ENCODE measurements around the gene CIAO3.
A peak's percentile ranks its signal among the peaks of the same experiment; 100 is the strongest.
"Not testable (repeated sequence)": the region's sequence is repeated elsewhere in the genome, so short reads cannot be mapped to it uniquely, and the experiment has no call there.

The CIAO3 gene

DNA sequence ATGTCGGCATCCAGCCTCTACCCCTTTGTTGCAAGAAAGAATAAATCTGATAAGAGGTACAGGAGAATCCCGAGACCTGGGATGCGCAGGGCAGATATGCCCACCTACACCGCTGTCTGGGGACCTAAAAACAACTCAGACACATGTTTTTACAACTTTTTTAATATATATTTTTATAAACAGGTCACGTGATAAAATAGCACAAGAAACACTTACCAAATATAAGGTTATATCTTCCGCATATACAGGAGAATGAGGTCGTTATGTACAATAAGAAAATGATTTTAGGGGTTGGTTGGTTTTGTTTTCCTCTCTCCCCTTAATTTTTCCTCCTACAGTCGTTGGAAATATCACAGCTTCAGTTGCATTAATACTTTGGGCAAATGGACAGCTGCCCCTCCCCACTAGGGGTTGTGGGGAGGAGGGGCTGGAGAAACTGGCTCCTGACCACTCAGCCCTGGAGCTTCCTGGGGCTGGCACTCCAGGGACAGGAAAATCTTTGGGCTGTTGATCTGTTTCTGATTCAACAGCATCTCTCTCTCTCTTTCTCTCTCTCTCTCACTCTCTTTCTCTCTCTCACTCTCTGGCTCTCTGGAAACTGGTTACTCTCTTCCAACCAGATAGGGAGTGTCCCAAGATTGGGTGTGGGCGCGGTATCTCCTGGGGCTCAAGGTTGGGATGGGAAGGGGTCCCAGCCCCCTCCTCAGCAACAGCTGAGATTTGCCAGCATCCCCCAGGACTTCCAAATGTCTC lies 48.3 kb downstream of the CIAO3 start:
- DNase-seq (ENCODE audit: low spot score) = no peak

DNA sequence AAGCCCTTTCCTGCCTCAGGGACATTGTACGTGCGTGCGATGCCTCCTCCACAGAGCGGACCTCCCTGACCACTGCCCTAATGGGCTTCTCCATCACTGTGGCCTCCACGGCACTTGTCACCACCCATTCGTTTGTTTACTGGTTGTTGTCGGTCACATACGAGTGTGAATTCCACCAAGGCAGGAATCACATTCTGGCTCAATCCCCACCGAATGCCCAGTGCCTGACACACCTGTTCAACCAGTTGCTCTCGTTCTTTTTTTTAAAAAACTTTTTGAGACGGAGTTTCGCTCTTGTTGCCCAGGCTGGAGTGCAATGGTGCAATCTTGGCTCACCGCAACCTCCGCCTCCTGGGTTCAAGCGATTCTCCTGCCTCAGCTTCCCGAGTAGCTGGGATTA lies 49.6 kb downstream of the CIAO3 start:
- not testable (repeated sequence) for DNase-seq (ENCODE audit: low spot score)

DNA sequence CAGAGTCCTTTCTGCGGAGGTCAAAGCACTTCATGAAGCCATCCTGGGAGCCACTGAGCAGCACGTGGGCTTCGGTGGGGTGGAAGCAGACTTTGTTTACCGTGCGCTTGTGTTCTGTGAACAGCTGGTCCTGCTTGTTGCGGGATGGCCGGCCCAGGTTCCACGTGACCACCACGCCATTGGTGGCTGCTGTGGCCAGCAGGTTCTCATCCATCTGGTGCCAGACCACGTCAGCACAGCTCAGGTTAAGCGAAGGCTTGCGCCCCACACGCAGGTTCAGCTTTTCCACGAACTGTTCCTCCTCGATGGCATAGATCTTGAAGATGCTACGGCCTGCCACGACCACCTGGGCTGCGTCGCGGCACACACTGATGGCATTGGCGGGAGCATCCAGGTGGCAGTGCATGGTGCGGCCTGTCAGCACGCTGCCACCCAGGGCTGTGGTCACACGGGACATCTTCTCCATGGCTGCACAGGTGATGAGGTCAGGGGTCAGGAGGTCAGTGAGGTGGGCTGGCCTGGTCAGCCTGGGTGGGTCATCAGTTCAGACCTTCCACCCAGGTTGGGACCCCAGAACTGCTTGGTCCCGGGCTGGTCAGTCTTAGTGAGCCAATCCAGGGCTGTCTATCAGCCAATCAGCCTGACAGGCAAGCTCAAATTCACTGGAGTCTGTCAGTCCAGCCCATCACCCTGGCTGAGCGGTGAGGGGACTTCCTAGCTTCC lies 51.5 kb downstream of the CIAO3 start:
- no peak for DNase-seq (ENCODE audit: low spot score)

DNA sequence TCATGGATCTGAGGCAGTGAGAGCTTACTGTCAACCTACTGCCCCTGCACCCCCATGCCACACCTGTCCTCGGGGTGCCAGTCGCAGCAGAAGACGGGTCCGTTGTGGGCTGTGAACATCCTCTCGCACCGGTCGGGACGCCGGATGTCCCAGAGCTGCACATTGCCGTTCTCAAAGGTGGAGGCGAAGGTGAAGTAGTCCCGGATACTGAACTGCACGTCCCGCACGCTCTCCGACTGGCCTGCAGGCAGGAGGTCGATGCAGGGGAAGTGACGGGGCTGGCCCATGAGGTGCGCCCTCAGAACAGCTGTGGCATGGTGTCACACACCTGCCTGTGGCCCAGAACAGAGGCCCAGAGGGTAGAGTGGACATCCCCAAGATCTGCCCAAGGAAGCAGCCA lies 53.3 kb downstream of the CIAO3 start:
- no peak for DNase-seq (ENCODE audit: low spot score)

DNA sequence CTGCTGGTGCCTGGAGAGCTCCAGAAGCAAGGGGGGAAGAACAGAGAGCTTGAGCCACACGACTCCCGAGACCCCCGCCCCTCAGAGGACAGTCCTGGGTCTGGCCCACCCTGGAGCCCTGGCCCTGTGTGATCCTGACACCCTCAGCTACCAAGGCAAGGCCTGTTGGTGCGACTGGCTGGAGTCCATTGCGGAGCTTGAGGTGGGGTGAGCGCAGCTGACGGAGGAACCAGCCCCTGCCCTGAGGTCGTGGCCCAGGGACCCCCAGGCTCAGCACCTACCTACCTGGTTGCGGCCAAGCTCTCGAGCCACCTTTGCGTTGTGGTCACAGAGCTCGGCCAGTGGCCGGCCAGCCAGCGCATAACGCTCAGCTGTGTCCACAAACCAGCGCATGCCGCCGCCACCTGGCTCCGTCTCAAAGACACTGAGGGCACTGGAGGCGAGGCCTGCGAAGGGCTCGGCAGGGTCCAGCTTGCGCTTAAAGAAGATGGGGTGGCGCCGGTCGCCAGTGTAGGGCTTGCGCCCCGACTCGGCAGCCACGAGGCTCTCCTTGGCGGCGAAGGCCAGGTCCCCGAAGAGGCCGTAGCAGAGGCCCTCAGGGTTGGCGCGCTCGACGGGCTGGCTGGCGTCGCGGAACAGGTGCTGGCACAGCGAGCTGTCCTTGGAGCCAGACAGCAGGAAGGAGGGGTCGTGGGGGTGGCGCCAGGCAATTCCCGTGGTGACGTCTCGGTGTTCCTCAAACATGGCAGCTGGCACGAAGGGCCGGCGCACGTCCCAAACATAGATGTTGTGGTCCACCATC lies 54.1 kb downstream of the CIAO3 start:
- no peak for DNase-seq (ENCODE audit: low spot score)

DNA sequence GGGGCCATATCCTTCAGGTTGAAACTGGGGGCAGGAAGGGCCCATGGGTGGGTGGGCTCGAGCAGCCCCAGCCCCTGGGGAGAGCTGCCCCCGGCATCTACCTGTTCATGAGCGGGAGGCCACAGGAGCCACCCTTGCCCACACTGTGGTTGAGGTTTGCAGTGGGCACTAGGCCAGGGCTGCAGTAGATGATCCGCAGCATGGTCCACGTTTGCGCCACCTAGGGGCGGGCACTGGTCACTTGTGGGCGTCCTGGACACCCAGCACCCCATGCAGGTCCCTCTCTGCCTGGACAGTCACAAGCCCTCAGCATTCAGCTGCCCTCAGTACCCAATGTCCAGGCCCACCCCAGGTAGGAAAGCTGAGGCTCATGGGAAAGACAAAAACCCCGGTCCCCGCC lies 54.8 kb downstream of the CIAO3 start:
- no peak for DNase-seq (ENCODE audit: low spot score)

DNA sequence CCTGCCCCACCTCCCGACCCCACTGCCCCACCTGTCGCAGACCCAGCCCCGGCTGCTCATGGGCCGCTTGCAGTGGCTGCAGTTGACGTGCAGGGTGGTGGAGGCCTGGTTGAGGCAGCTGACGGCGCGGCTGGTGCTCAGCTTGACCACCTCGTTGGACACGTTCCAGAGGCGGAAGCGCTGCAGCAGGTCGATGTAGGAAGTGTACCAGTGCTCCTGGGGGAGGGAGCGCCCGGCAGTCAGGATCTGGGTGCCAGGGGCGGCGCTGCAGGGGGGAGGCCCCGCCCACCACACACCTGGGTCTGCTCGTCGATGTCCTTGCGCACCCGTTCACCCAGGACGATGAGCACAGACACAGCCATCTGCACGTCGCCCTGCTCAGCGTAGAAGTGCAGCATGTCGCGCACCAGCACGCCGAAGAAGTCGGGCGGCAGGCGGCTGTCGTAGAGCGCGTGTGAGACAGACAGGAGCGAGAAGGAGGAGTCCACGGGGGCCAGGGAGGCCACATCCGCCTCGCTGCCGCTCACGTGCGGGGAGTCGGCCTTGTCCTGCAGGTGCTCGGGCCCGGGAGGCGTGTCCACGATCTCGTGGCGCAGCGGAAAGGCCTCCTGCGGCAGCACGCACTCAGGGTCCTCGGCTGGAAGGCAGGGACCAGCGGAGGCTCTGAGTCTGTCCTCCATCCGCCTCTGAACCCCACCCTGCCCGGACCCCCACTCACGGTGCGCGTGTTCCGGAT lies 55.7 kb downstream of the CIAO3 start:
- no peak for DNase-seq (ENCODE audit: low spot score)

DNA sequence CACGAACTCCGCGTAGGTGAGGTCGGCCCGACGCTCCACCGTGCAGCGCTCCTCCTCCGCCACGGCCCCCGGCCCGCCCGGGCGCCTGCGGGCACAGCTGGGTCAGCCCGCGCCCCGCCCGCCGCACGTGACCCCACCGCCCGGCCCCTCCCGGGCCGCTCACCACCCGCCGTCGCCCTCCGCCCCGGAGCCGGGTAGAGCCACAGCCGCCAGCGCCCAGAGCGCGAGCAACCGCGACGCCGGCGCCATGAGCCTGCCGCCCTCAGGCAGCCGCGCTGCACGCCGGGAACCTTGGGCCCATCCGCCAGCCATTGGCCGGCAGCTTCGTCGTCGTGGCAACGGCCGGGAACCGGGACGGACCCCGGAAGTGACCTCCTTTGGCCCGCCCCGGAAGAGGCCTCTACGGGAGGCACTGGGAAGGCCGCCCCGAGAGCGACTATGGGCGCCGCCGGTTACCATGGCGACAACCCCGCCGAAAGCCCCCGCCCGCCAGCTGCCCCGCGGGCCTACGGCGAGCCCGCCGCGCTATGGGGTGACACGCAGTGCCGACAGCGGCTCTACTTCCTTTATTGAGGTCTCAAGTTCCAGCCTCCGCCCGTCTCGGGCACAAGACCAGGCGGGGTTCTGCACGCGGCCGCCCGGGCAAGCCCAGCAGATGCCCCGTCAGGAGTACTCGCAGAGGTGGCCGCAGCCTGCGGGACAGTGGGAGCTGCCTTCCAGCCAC lies 56.6 kb downstream of the CIAO3 start, which contains the start of gene JMJD8:
JMJD8 (minus strand) TSS at position 264 of the 724 bp plus-strand sequence; CDS start at position 249, 15 bp downstream.
- peak; percentile 95 for DNase-seq (ENCODE audit: low spot score)

DNA sequence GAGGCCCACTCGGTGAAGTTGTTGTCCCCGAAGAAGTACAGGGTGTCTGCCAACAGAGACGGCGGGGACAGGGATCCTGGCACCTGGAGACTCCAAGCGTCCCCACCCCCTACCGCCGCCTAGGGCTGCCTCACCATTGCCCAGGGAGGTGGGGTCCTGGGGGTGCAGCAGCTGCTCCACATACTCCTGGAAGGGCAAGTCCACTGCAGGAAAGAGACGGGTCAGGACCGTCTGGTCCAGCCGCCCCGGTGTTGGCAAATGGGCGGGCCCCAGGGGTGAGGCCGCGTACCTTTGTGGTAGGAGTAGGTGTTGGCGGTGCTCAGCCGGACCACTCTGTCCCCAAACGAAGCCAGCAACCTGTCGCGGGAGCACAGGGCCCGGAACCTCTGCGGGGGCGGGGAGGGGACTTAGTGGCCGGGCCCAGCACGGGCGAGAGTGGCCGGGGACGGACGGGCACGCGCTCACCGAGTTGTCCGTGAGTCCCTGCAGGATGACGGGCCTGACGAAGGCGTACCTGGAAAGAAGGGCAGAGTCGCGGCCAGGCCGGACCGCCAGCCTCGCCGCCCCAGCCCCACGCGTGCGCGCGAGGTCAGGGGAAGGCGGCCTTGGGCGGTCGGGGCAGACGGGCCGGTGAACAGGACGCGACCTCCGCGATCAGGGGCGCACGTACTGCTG lies 57.3 kb downstream of the CIAO3 start:
- no peak for DNase-seq (ENCODE audit: low spot score)

DNA sequence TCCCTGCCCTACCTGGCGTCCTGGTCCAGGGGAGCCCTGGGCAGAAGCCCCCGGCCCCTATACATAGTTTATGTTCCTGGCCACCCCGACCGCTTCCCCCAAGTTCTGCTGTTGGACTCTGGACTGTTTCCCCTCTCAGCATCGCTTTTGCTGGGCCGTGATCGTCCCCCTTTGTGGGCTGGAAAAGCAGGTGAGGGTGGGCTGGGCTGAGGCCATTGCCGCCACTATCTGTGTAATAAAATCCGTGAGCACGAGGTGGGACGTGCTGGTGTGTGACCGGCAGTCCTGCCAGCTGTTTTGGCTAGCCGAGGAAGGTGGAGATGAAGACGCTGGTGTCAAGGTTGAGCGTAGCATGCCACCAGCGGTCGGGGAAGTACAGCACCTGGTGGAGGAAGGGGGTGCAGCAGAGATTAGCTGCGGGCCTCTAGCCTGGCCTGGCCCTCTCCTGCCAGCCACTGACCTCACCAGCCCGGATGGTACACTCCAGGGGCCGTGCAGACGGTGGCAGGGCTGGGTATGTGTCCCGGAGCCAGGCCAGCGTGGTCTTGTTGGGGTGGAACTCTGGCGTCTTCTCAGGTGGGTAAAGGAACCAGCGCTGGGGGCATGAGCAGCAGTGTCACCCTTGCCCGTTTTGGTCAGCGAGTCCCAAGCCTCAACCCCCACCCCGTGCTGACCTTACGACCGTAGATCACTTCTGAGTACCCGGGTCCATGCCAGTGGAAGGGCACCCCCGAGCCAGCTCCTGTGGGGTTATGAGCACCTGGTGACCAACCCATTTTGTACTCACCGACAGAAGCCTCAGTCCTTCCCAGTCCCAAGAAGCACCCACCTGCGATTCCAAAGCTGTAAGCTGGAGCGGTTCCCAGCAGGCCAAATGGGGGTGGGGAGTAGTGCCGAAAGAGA lies 58.1 kb downstream of the CIAO3 start:
- DNase-seq (ENCODE audit: low spot score) = no peak

DNA sequence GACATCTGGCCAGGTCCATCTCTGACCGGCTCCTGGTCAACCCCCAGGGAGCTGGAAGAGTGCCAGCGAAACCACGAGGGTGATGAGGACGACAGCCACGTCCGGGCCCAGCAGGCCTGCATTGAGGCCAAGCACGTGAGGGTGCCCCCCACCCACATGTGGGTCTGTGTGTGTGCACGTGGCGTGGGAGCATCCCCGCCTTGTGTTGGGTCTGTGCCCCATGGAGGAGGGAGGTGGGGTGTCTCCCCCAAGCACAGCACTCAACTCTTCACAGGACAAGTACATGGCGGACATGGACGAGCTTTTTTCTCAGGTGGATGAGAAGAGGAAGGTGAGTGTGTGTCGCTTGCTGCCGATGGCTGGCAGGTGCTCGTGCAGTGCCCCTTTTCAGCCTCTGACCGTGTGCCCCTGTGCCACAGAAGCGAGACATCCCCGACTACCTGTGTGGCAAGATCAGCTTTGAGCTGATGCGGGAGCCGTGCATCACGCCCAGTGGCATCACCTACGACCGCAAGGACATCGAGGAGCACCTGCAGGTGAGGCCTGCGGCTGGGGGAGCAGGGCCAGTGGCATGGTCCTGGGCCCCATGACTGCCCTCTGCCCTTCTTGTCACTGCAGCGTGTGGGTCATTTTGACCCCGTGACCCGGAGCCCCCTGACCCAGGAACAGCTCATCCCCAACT lies 58.9 kb downstream of the CIAO3 start:
- DNase-seq (ENCODE audit: low spot score) = no peak

DNA sequence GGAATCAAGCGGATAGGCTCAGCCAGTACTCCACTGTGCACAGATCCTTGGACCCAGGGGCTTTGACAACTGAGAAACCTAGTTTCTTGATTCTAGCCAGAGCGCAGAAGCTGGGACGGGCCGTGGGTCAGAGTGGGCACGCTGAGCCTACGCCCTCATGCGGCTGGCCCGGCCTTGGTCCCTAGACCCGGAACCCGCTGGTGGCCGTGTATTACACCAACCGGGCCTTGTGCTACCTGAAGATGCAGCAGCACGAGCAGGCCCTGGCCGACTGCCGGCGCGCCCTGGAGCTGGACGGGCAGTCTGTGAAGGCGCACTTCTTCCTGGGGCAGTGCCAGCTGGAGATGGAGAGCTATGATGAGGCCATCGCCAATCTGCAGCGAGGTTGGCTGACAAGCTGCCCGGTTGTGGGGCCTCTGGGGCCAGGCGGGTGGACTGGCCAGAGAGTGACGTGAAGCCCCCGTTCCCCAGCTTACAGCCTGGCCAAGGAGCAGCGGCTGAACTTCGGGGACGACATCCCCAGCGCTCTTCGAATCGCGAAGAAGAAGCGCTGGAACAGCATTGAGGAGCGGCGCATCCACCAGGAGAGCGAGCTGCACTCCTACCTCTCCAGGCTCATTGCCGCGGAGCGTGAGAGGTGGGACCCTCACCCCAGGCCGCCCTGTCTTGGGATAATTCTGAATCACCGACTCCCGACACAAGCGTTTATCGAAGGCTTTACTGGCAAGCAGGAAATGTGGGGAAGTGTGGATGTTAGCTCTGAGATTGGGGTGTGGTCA lies 59.6 kb downstream of the CIAO3 start:
- DNase-seq (ENCODE audit: low spot score) = no peak

DNA sequence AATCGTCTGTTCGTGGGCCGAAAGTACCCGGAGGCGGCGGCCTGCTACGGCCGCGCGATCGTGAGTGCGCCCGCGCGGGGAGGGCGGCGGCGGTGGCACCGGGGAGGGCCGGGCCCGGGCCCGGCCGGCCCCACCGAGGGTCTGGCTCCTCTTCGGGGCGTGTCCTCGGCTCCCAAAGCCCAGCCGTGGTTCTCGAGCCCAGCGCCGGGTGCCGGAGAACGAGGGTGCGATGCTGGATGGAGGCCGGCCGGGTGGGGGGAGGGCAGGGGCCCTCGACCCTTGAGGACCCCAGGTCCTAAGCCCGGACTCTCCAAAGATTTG lies 60.2 kb downstream of the CIAO3 start:
- no peak for DNase-seq (ENCODE audit: low spot score)

DNA sequence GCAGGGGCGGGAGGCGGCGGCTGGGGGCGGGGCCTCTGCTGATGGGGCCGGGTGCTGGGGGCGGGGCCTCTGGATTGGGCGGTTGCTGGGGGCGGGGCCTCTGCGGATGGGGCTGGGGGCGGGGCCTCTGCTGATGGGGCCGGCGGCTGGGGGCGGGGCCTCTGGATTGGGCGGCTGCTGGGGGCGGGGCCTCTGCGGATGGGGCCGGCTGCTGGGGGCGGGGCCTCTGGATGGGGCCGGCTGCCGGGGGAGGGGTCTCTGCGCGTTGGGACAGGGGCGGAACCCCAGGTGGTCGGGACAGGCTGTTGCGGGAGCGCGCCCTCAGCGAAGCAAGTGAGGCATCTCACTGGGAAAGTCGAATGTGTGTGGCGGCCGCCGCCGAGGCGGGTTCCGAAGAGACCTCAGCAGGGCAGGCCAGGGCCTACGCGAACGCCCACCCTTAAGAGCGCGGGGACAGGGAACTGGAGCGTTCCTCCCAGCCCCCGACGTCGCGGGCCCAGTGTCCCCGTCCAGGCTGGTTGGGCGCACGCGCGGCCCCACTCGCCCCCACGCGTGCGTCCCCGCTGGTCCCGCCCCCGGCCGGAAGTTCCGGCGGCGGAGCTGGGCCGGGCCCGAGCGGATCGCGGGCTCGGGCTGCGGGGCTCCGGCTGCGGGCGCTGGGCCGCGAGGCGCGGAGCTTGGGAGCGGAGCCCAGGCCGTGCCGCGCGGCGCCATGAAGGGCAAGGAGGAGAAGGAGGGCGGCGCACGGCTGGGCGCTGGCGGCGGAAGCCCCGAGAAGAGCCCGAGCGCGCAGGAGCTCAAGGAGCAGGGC lies 60.8 kb downstream of the CIAO3 start, which contains the start of gene STUB1:
STUB1 (plus strand) TSS at position 597 of the 811 bp plus-strand sequence; CDS start at position 713, 116 bp downstream.
- DNase-seq (ENCODE audit: low spot score) = peak; percentile 87

Data from putamen (tissue), 1 donor.